T-helper 2 cell treated with Interferon-gamma antibody and Interleukin-4, amounts not matched to agents 5 μg/mL and 100 μg/mL, for 36 hours (primary cell): ENCODE data around the gene SELE.

Source experiments
- DNase-seq: peaks from one replicate; pipeline ENCODE4 v3.0.0; 2021; ENCODE audit warnings: low spot score
- H3K27ac Mint-ChIP-seq: one replicate; pipeline ENCODE4 v1.8.0; 2021; ENCODE audit warnings: mild to moderate bottlenecking, mixed read lengths
- H3K27me3 Mint-ChIP-seq: one replicate; pipeline ENCODE4 v1.8.0; 2021; ENCODE audit warnings: low read depth, mixed read lengths
- H3K36me3 Mint-ChIP-seq: one replicate; pipeline ENCODE4 v1.8.0; 2021; ENCODE audit warnings: low read depth, mixed read lengths
- H3K4me1 Mint-ChIP-seq: one replicate; pipeline ENCODE4 v1.8.0; 2021; ENCODE audit warnings: low read depth, mixed read lengths
- H3K4me3 Mint-ChIP-seq: one replicate; pipeline ENCODE4 v1.8.0; 2022; ENCODE audit warnings: mild to moderate bottlenecking, moderate library complexity, mixed read lengths
- H3K9me3 Mint-ChIP-seq: one replicate; pipeline ENCODE4 v1.8.0; 2021; ENCODE audit warnings: mixed read lengths

The SELE gene

GRCh38 chr1:169711469-169712308 lies 22.2 kb downstream of the SELE start, which contains the start of gene SELL:
Gene SELL (minus strand): TSS chr1:169711620. CDS start chr1:169711498, 122 bp downstream.
- peak; percentile 64 for DNase-seq
- peaks cover 24% of the 10 kb centered on the region for H3K4me1 Mint-ChIP-seq
- H3K36me3 Mint-ChIP-seq, result peaks cover 26% of the 10 kb centered on the region
- peak within 1 kb of the TSS; percentile 83 for H3K27ac Mint-ChIP-seq
- peaks cover 16% of the 10 kb centered on the region for H3K9me3 Mint-ChIP-seq
- peak within 1 kb of the TSS; percentile 98 for H3K4me3 Mint-ChIP-seq
- peaks cover 26% of the 10 kb centered on the region for H3K27me3 Mint-ChIP-seq

DNA sequence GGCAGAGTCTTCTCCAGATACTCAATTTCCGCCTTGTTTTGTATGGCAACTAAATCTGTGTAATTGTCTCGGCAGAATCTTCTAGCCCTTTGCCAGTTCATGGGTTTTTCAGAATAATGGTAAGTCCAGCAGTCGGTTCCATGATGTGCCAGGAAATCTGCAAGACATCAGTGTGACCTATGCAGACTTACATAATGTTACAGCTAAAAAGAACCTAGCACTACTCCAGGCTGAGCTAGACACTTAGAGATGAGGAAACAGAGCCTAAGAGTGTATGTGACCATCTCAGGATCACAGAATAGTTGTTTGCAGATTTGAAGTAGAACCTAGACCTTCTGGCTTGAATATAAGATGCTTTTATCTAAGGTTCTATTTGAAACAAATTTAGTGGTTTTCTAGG lies 25.2 kb downstream of the SELE start:
- Mint-ChIP-seq H3K4me3 (peak overlapping the region; percentile 98), H3K4me1 (peaks cover 53% of the 10 kb centered on the region), H3K36me3 (peaks cover 56% of the 10 kb centered on the region), H3K27me3 (peaks cover 4% of the 10 kb centered on the region), H3K27ac (peak overlapping the region; percentile 93), H3K9me3 (peaks cover 3% of the 10 kb centered on the region)
- DNase-seq, result no peak

- peak overlapping the region; percentile 98 for H3K4me3 Mint-ChIP-seq
- no peaks in the 10 kb centered on the region for H3K9me3 Mint-ChIP-seq
- peaks cover 59% of the 10 kb centered on the region for H3K4me1 Mint-ChIP-seq
- H3K27me3 Mint-ChIP-seq, result no peaks in the 10 kb centered on the region
- DNase-seq, result no peak
- peaks cover 62% of the 10 kb centered on the region for H3K36me3 Mint-ChIP-seq
- peak overlapping the region; percentile 93 for H3K27ac Mint-ChIP-seq
These were observed 25.8 kb downstream of the SELE start for GRCh38 chr1:169707912-169708604.

DNA sequence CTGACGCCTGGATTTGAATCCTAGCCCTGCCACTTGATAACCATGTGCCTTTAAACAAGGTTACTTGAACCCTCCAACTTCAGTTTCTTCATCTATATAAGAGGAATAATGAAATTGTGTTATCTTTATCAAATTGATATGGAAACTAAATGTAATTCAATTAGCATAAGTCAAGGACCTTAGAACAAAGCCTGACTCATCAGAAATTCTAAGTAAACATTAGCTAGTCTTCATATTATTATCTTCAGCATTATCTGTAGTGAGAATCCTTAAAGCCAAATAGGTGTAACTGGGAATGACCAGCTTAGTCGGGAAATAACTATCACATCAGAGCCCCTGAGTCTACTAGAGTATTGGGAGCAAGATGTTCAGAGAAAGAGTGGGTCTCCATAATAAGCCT lies 29.1 kb downstream of the SELE start:
- Mint-ChIP-seq H3K9me3 (no peaks in the 10 kb centered on the region), H3K36me3 (peaks cover 90% of the 10 kb centered on the region), H3K27ac (no peak overlapping the region), H3K4me3 (peak overlapping the region; percentile 86), H3K27me3 (no peaks in the 10 kb centered on the region), H3K4me1 (peaks cover 76% of the 10 kb centered on the region)
- no peak for DNase-seq

DNA sequence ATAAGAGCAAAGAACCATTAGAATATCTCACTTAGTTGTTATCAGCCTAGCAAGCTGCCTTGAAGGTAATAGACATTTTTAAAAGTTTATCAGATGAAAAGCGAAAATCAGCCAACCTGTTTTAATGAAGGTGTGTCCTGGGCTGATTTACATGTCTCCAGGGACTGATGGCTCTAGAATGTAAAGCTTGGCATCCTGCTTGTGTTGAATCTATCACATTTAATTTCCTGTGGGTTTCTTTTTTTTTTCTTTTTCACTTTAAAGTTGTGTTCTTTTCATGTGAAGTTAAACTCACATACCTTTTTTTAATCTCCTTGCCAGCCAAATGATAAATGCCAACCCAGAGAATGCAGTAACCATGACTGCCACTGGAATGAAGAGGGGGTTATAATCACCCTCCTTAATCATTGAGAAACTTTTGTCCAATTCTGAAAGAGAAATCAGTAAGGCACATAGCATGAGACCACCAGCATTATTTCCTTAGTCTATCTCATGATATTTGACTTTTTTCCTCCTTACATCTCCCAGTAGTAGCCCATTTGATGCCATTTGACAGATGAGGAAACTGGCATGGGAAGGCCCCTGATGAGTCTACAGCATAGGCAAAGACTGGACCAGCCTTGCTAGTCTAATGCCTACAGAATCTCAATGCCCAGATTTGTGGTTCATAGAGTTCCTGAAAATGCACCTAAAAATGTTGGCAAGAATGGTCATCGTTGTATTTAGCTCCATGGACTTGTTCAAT lies 32.4 kb downstream of the SELE start:
- no peak for DNase-seq
- no peaks in the 10 kb centered on the region for H3K27me3 Mint-ChIP-seq
- peak overlapping the region; percentile 58 for H3K4me3 Mint-ChIP-seq
- peak overlapping the region; percentile 79 for H3K27ac Mint-ChIP-seq
- peaks cover 93% of the 10 kb centered on the region for H3K36me3 Mint-ChIP-seq
- peaks cover 89% of the 10 kb centered on the region for H3K4me1 Mint-ChIP-seq
- no peaks in the 10 kb centered on the region for H3K9me3 Mint-ChIP-seq

- DNase-seq, result no peak
- H3K27ac Mint-ChIP-seq, result peak overlapping the region; percentile 86
- H3K4me1 Mint-ChIP-seq, result peaks cover 90% of the 10 kb centered on the region
- peaks cover 92% of the 10 kb centered on the region for H3K36me3 Mint-ChIP-seq
- no peaks in the 10 kb centered on the region for H3K27me3 Mint-ChIP-seq
- no peaks in the 10 kb centered on the region for H3K9me3 Mint-ChIP-seq
- H3K4me3 Mint-ChIP-seq, result peak overlapping the region; percentile 56
These were observed 34.2 kb downstream of the SELE start for GRCh38 chr1:169699707-169700106.

GRCh38 chr1:169698976-169699375 lies 34.9 kb downstream of the SELE start:
- Mint-ChIP-seq H3K9me3 (no peaks in the 10 kb centered on the region), H3K4me1 (peaks cover 90% of the 10 kb centered on the region), H3K4me3 (peak overlapping the region; percentile 56), H3K36me3 (peaks cover 92% of the 10 kb centered on the region), H3K27ac (peak overlapping the region; percentile 86), H3K27me3 (no peaks in the 10 kb centered on the region)
- peak; percentile 48 for DNase-seq

DNA sequence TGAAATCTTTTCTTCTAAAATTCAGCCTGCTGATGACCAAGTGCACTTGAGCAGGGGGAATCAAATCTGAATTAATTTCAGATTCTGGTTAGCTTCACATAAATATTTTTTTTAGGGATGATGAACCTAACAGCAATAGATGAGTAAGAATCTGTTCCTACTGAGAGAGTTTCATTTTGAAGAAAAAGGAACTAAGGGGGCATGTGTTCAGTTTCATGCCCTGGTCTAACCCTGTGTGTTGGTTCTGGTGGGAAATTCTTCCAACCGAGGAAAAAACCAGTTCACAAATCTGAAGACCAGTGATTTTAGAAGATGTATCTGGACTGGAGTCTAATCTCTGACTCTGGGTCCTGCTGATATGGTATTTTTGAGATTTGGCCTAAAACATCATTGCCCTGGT lies 36.1 kb downstream of the SELE start:
- Mint-ChIP-seq H3K4me3 (peak overlapping the region; percentile 56), H3K27ac (peak overlapping the region; percentile 86), H3K36me3 (peaks cover 89% of the 10 kb centered on the region), H3K9me3 (no peaks in the 10 kb centered on the region), H3K4me1 (peaks cover 90% of the 10 kb centered on the region), H3K27me3 (no peaks in the 10 kb centered on the region)
- DNase-seq, result no peak

GRCh38 chr1:169696273-169697100 lies 37.4 kb downstream of the SELE start:
- Mint-ChIP-seq H3K4me1 (peaks cover 87% of the 10 kb centered on the region), H3K4me3 (peak overlapping the region; percentile 28), H3K27ac (peak overlapping the region; percentile 77), H3K9me3 (no peaks in the 10 kb centered on the region), H3K36me3 (peaks cover 83% of the 10 kb centered on the region), H3K27me3 (no peaks in the 10 kb centered on the region)
- DNase-seq, result no peak

DNA sequence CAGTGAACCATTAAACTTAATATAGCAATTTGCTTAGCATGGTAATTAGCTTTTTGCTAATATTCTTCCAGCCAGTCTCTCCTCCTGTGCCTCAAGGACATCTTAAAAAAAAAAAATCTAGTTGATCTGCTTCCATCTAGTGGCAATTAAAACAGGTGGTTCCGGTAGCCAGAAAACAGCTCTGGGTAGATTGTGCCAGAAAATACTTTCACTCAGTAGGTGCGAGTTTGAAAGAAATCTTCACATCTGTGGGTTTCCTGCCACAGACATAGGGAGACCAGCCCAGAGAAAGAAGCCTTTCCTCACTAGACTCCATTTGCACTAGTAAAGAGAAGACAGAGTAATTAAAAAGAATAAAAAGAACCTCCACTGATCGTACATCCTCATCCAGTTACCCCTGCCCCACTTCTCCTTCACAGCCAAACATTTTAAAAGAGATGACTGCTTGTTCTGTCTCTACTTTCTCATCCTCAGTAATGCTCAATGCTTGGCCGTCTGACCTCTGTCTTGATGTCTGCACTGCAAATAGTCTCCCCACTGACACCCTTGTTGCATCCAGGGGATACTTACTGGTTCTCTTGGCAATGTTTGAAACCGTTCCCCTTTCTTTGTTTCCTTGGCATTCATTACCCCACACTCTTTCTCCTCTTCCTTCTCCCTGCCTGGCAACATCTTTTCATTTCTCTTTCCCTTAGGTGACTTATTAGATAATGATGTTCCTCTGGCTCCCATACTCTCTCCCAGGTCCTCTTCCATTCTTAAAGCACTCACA lies 39.4 kb downstream of the SELE start:
- Mint-ChIP-seq H3K27me3 (no peaks in the 10 kb centered on the region), H3K36me3 (peaks cover 83% of the 10 kb centered on the region), H3K9me3 (no peaks in the 10 kb centered on the region), H3K4me3 (peak overlapping the region; percentile 52), H3K4me1 (peaks cover 90% of the 10 kb centered on the region), H3K27ac (peak overlapping the region; percentile 87)
- DNase-seq, result peak; percentile 56

DNA sequence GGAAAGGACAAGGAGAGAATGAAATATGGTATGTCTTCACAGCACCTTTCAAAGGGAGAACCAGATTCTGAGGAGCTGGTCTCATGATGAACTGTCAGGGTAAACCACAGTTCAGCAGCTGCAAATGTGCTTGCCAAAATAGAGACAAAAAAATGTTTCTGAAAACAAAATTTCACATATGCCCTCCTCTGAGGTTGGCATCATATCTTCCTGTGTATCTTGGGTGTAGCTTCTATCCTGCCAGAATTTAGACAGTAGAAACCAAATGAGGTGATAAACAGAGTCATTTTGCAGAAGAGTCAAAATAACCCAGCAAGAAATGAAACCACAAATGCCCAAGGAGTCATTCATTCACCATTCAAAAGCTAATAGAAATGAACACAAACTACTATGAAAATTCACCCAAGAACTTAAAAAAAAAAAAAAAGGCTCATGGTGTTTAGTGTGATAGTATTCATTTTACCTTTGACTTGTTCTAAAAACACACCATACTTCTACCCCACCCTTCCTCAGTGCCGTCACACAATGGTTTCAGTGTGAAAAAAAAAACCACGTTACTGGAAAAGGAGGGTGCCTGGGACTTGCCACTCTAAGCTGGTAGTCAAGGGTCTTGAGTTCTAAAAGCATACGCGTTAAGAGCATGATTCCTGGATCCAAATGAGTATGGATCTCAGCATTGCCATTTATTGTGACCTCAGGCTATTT lies 41.0 kb downstream of the SELE start:
- H3K36me3 Mint-ChIP-seq, result peaks cover 70% of the 10 kb centered on the region
- H3K4me1 Mint-ChIP-seq, result peaks cover 81% of the 10 kb centered on the region
- H3K27me3 Mint-ChIP-seq, result no peaks in the 10 kb centered on the region
- DNase-seq, result peak; percentile 55
- peak overlapping the region; percentile 87 for H3K27ac Mint-ChIP-seq
- H3K9me3 Mint-ChIP-seq, result no peaks in the 10 kb centered on the region
- H3K4me3 Mint-ChIP-seq, result peak overlapping the region; percentile 52

GRCh38 chr1:169690489-169690888 lies 43.4 kb downstream of the SELE start:
- Mint-ChIP-seq H3K9me3 (no peaks in the 10 kb centered on the region), H3K27ac (peak overlapping the region; percentile 88), H3K4me3 (peak overlapping the region; percentile 58), H3K27me3 (no peaks in the 10 kb centered on the region), H3K4me1 (peaks cover 61% of the 10 kb centered on the region), H3K36me3 (peaks cover 52% of the 10 kb centered on the region)
- no peak for DNase-seq
